Mucosa of stomach (tissue), 1 donor: ENCODE measurements around the gene PCNT.
"Not testable (repeated sequence)": the region's sequence is repeated elsewhere in the genome, so short reads cannot be mapped to it uniquely, and the experiment has no call there.

Experiments used
- H3K27me3 ChIP-seq: one replicate; pipeline ENCODE4 v1.7.0; 2013; ENCODE audit warnings: mild to moderate bottlenecking, low read length; ENCODE audit not compliant: control insufficient read depth, insufficient read depth
- H3K36me3 ChIP-seq: one replicate; pipeline ENCODE4 v1.7.0; 2013; ENCODE audit warnings: low read length; ENCODE audit not compliant: control insufficient read depth, insufficient read depth
- H3K4me1 ChIP-seq: one replicate; pipeline ENCODE4 v1.7.0; 2013; ENCODE audit warnings: mild to moderate bottlenecking, low read length; ENCODE audit not compliant: control insufficient read depth, insufficient read depth
- H3K4me3 ChIP-seq: one replicate; pipeline ENCODE4 v1.7.0; 2013; ENCODE audit warnings: low read length
- H3K9ac ChIP-seq: one replicate; pipeline ENCODE4 v1.7.0; 2013; ENCODE audit warnings: mild to moderate bottlenecking, low read length, moderate library complexity
- H3K9me3 ChIP-seq: one replicate; pipeline ENCODE4 v1.7.0; 2013; ENCODE audit warnings: mild to moderate bottlenecking, low read length, moderate library complexity; ENCODE audit not compliant: control insufficient read depth
- donor health status: Pancreatic carcinoma.

Gene PCNT

DNA sequence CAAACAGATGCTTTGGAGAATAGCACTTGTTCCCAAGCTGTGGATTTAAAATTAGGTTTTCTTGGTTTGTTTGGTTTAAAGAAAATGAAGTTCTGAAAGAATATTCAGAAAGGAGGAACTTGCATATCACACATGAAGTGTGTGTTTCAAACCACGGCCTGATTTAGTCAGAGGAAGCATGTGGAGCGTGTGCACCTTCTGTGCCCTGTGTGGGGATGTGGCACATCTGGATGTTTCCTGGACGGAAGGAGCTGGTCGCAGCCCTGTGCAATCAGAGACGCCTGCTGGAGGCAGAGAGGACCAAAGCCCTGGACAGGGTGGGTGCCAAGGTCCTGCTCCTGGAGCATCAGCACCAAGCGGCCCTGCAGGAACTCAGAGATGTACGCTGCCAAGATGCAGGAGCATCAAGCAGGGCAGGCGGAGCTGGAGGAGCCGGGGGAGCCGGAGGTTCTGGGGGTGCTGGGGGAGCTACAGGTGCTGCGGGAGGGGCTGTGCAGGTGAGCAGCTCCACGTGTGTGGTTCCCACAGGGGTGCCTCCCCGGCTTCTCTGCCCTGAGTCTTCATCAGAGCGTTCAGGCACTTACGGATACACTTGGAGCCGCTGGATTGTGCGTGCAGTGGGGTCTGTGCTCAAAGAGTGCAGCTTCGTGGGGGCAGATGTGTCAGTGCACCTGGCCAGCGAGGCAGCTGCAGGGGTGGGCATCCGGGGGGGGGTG is 45.7 kb downstream of the PCNT start:
- Histone ChIP-seq H3K9me3 (no peaks in the 10 kb centered on the region), H3K36me3 (peaks cover 10% of the 10 kb centered on the region), H3K27me3 (no peaks in the 10 kb centered on the region), H3K9ac (no peak overlapping the region), H3K4me1 (peaks cover 5% of the 10 kb centered on the region), H3K4me3 (no peak overlapping the region)

- Histone ChIP-seq H3K4me3 (no peak overlapping the region), H3K36me3 (peaks cover 6% of the 10 kb centered on the region), H3K4me1 (peaks cover 5% of the 10 kb centered on the region), H3K9me3 (no peaks in the 10 kb centered on the region), H3K9ac (no peak overlapping the region), H3K27me3 (no peaks in the 10 kb centered on the region)
Observed at GRCh38 chr21:46371204-46372013, 47.5 kb downstream of the PCNT start.

DNA sequence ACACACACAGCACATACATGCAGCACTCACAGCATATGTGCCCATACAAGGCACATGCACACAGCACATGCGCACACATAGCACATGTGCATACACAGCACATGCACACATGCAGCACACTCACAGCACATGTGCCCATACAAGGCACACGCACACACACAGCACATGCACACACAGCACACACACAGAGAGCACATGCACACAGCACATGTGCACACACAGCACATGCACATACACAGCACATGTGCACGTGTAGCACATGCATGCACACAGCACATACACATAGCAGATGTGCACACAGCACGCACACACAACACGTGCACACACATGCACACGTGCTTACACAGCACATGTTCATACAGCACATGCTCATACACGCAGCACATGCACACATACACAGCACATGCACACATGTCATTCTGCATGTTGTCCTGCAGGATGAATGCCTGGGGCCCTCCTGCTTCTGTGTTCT is 48.1 kb downstream of the PCNT start:
- Histone ChIP-seq H3K9ac (no peak overlapping the region), H3K27me3 (no peaks in the 10 kb centered on the region), H3K4me1 (peaks cover 5% of the 10 kb centered on the region), H3K9me3 (no peaks in the 10 kb centered on the region), H3K4me3 (no peak overlapping the region), H3K36me3 (no peaks in the 10 kb centered on the region)

DNA sequence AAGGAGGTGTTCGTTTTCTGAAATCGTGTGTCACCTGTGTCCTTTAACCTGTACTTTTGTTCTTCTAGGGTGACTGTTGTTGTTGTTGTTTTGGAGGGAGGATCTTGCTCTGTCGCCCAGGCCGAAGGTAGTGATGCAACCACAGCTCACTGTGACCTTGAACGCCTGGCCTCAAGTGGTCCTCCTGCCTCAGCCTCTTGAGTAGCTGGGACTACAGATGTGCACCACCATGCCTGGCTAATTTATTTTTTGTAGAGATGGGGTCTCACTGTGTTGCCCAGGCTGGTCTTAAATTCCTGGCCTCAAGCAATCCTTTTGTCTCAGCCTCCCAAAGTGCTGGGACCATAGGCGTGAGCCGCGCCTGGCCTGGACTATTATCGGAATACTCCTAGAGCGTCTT is 49.0 kb downstream of the PCNT start:
- H3K9ac ChIP-seq, H3K9me3 ChIP-seq, H3K27me3 ChIP-seq, H3K4me1 ChIP-seq, H3K36me3 ChIP-seq, H3K4me3 ChIP-seq: not testable (repeated sequence)

- Histone ChIP-seq H3K36me3 (no peaks in the 10 kb centered on the region), H3K9ac (no peak overlapping the region), H3K4me3 (no peak overlapping the region), H3K27me3 (no peaks in the 10 kb centered on the region), H3K4me1 (no peaks in the 10 kb centered on the region), H3K9me3 (no peaks in the 10 kb centered on the region)
Observed at GRCh38 chr21:46374761-46375389, 50.9 kb downstream of the PCNT start.

- Histone ChIP-seq H3K9me3 (no peaks in the 10 kb centered on the region), H3K27me3 (no peaks in the 10 kb centered on the region), H3K36me3 (no peaks in the 10 kb centered on the region), H3K9ac (no peak overlapping the region), H3K4me3 (no peak overlapping the region), H3K4me1 (no peaks in the 10 kb centered on the region)
Observed at GRCh38 chr21:46375560-46376230, 51.7 kb downstream of the PCNT start.

GRCh38 chr21:46376231-46376628 is 52.3 kb downstream of the PCNT start:
- no peaks in the 10 kb centered on the region for H3K4me1 ChIP-seq
- no peaks in the 10 kb centered on the region for H3K36me3 ChIP-seq
- H3K9ac ChIP-seq = no peak overlapping the region
- H3K27me3 ChIP-seq = no peaks in the 10 kb centered on the region
- no peak overlapping the region for H3K4me3 ChIP-seq
- H3K9me3 ChIP-seq = no peaks in the 10 kb centered on the region

DNA sequence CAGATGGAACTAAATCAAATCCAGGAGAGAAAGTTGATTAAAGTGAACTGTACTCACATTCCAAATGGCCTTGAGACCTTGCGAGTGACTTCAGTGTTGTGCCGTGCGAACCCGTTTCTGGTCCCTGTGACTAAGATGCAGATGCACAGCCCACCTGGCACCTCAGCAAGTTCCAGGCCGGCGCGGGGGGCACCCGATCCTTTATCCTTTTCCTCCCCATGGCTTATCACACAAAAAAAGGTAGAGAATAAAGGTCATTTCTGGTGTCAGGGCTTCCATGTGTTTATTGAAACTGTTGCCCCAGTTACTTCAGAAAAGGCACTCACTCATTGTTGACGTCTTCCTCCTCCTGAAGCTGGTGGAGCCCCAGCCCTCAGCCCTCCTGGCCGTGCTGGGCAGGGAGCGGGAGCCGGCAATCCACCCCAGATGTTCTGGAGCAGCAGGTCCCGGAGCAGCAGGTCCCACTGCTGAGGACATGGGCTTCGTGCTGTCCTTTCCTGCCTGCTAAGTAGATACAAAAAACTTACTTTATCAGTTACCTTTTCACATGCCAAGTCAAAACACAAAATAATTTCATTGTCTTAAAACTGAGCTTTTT is 53.0 kb downstream of the PCNT start:
- H3K27me3 ChIP-seq = no peaks in the 10 kb centered on the region
- H3K4me1 ChIP-seq = no peaks in the 10 kb centered on the region
- no peaks in the 10 kb centered on the region for H3K36me3 ChIP-seq
- H3K9ac ChIP-seq = no peak overlapping the region
- no peaks in the 10 kb centered on the region for H3K9me3 ChIP-seq
- H3K4me3 ChIP-seq = no peak overlapping the region

DNA sequence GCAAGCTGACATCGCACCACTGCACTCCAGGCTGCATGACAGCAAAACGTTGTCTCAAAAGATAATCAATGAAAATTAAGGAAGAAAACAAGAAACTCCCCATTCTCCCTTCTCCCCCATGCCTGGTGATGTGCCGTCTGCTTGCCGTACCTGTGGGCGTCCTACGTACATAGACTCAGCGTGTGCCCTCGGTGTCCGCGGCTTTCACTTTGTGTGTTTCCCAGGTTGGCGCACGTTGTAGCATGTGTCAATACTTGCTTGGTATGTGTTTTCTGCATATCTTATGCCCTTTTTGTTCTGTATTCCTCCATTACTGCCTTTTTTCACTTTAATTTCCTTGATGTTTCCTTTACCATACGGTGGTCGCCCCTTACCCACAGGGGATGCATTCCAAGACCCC is 53.8 kb downstream of the PCNT start:
- H3K36me3 ChIP-seq = no peaks in the 10 kb centered on the region
- H3K4me1 ChIP-seq = no peaks in the 10 kb centered on the region
- H3K9me3 ChIP-seq = no peaks in the 10 kb centered on the region

GRCh38 chr21:46379105-46379504 is 55.1 kb downstream of the PCNT start:
- no peaks in the 10 kb centered on the region for H3K36me3 ChIP-seq
- no peaks in the 10 kb centered on the region for H3K4me1 ChIP-seq
- no peaks in the 10 kb centered on the region for H3K9me3 ChIP-seq
- H3K4me3 ChIP-seq = no peak overlapping the region
- H3K27me3 ChIP-seq = no peaks in the 10 kb centered on the region
- H3K9ac ChIP-seq = no peak overlapping the region

More for the DNA sequence above, 53.8 kb downstream of the PCNT start:
- no peak overlapping the region for H3K4me3 ChIP-seq
- no peaks in the 10 kb centered on the region for H3K27me3 ChIP-seq
- no peak overlapping the region for H3K9ac ChIP-seq

GRCh38 chr21:46379691-46380090 is 55.7 kb downstream of the PCNT start:
- H3K36me3 ChIP-seq = no peaks in the 10 kb centered on the region
- H3K4me1 ChIP-seq = no peaks in the 10 kb centered on the region
- H3K9ac ChIP-seq = no peak overlapping the region
- H3K9me3 ChIP-seq = no peaks in the 10 kb centered on the region
- no peak overlapping the region for H3K4me3 ChIP-seq
- no peaks in the 10 kb centered on the region for H3K27me3 ChIP-seq
